Stimulated activated CD8-positive, alpha-beta memory T cell treated with anti-CD3 and anti-CD28 coated beads, Interleukin-15, amount 100 ng/mL, for 4 hours (primary cell): ENCODE results near the gene UBE2G2.

Source experiments
- DNase-seq, 2 donors: peaks; one replicate each; pipeline ENCODE4 v3.0.0-alpha.2; 2020; ENCODE audit warnings: low read depth in 2 of 2

The UBE2G2 gene, protein sequence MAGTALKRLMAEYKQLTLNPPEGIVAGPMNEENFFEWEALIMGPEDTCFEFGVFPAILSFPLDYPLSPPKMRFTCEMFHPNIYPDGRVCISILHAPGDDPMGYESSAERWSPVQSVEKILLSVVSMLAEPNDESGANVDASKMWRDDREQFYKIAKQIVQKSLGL

GRCh38 chr21:44801468-44802395 lies at the start of gene UBE2G2:
Gene UBE2G2 (minus strand): TSS chr21:44801820. CDS start chr21:44801748, 72 bp downstream.
- peak; percentile 55 to 77 for DNase-seq

- DNase-seq: no peak
Measured at GRCh38 chr21:44850905-44851657, 49.5 kb upstream of the UBE2G2 start.

GRCh38 chr21:44850208-44850800 lies 48.7 kb upstream of the UBE2G2 start:
- DNase-seq: no peak

- DNase-seq: no peak
Measured at GRCh38 chr21:44849616-44850130, 48.1 kb upstream of the UBE2G2 start.

GRCh38 chr21:44848821-44849521 lies 47.4 kb upstream of the UBE2G2 start:
- no peak for DNase-seq

GRCh38 chr21:44847261-44848056 lies 45.8 kb upstream of the UBE2G2 start:
- no peak for DNase-seq

- no peak for DNase-seq
Measured at GRCh38 chr21:44846485-44847260, 45.1 kb upstream of the UBE2G2 start.

- DNase-seq: no peak
Measured at GRCh38 chr21:44846224-44846484, 44.5 kb upstream of the UBE2G2 start.

- DNase-seq: peak in 1 of 2 donors; percentile 15
Measured at GRCh38 chr21:44845418-44846223, 44.0 kb upstream of the UBE2G2 start.

GRCh38 chr21:44844256-44844655 lies 42.6 kb upstream of the UBE2G2 start:
- no peak for DNase-seq

DNA sequence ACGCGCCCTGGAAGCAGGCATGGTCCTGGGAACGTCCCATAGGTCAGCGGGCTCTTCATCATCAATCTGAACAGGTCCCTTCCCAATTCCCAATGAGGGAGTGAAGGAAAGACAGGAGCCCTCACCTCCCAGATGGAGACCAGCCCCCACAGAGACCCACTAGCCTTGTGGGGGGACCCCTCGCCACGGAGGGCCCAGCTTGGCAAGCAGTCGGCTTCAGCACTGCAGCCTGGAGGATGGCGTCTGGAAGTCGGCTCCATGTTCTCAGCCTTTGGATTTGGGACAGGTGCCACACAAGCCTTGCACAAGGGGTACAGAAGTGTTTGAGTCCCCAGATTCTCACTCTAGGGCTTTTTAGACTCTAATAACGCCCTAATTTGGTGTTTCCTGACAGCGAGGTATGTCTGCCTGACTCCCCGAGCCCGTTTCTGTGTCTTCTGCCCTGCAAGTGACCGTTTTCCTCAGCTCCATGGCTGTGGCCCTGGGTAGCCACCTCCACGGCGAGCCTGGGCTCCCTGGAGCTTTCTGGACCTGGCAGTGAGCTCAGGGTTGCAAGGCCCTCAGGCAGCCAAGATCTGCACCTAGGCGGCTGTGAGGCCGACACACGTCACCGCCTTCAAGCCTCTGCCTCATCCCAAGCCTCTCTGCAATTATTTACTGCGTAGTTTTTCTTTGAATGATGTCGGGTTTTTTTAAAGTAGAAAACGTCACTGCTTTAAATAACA lies 41.3 kb upstream of the UBE2G2 start:
- DNase-seq: no peak

- no peak for DNase-seq
Measured at GRCh38 chr21:44842087-44842486, 40.5 kb upstream of the UBE2G2 start.

- DNase-seq: no peak
Measured at GRCh38 chr21:44840771-44841170, 39.2 kb upstream of the UBE2G2 start.

- no peak for DNase-seq
Measured at GRCh38 chr21:44838951-44839350, 37.3 kb upstream of the UBE2G2 start.

DNA sequence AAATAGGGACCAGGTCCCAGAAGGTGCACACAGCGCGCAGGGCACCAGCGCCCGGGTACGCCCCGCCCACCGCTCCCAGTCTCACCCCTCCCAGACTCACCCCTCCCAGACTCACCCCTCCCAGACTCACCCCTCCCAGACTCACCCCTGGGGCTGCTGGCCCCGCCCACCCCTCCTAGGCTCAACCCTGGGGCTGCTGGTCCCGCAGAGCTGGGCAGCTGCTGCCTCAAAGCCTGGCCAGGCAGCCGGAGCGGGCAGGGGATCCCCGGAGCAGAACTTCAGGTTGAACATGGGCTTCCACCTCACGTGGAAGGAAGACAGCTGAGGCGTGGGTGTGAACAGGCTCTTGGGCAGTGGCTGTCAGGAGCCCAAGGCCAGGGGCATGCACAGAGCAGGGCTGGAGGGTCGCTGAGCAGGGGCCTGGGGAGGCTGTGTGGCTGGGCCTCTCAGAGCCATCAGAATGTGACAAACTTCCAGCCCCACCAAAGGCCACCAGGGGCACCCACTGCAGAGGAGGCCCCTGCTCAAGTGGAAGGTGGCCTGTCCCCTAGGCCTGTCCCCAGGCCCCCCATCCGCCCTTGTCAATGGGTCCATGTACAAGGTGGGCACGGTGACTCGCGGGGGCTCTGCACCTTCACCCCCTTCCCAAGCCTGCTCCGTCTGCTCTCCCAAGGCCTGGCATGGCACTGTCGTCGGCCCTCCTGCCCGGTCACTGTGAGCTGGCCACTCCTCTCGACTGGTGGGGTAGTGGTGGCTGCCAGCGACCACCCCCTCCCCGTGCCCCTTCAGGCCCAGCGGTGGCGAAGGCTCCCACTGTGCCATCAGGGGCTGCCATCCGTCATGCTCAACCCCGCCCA lies 36.6 kb upstream of the UBE2G2 start:
- DNase-seq: no peak

DNA sequence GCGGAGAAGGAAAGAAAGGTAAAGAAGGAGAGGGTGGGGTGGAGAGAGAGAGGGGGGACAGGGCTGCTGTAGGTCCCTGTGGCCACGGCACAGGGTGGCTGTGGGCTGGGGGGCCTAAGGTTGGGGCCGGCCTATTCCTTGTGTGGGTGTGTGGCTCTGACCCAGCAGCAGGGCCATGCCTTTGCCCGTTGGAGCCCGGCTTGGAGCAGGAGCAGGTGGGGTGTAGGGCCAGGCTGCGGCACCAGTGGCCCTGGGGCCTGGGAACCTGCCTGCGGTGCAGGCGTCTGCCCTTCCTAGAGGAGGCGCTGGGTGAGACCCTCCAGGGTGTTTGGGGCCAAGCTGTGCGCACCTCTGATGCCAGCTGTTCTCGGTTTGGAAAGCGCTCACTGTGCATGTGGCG lies 35.9 kb upstream of the UBE2G2 start:
- DNase-seq: no peak
